T-helper 22 cell (primary cell): Measurements from ENCODE around the gene PLVAP.
A peak's percentile ranks its signal among the peaks of the same experiment; 100 is the strongest.

Experiments
- DNase-seq: peaks from one replicate; pipeline ENCODE4 v3.0.0-alpha.2; 2020; ENCODE audit warnings: low read depth

Gene PLVAP

GRCh38 chr19:17321655-17322489 lies 55.3 kb downstream of the PLVAP start:
- DNase-seq = no peak

GRCh38 chr19:17320435-17320834 lies 56.7 kb downstream of the PLVAP start:
- no peak for DNase-seq

GRCh38 chr19:17319473-17320238 lies 57.5 kb downstream of the PLVAP start:
- DNase-seq = no peak

GRCh38 chr19:17318966-17319365 lies 58.2 kb downstream of the PLVAP start:
- DNase-seq = no peak

- no peak for DNase-seq
Observed at GRCh38 chr19:17314007-17314593, 63.0 kb downstream of the PLVAP start.

- DNase-seq = no peak
Observed at GRCh38 chr19:17312189-17313113, 64.7 kb downstream of the PLVAP start.

GRCh38 chr19:17311455-17312188 lies 65.5 kb downstream of the PLVAP start:
- no peak for DNase-seq

- no peak for DNase-seq
Observed at GRCh38 chr19:17309965-17310461, 67.1 kb downstream of the PLVAP start.

GRCh38 chr19:17309198-17309964 lies 67.8 kb downstream of the PLVAP start, which contains the start of gene DDA1:
Gene DDA1 (plus strand): TSS chr19:17309563. CDS start chr19:17309655, 92 bp downstream.
- DNase-seq = peak; percentile 99

- no peak for DNase-seq
Observed at GRCh38 chr19:17307876-17308377, 69.2 kb downstream of the PLVAP start.

GRCh38 chr19:17306285-17306714 lies 70.8 kb downstream of the PLVAP start:
- no peak for DNase-seq

- DNase-seq = peak; percentile 93
Observed at GRCh38 chr19:17305517-17306284, 71.4 kb downstream of the PLVAP start, which contains the start of gene MRPL34. Gene MRPL34 (plus strand): TSS chr19:17305872. CDS start chr19:17305893, 21 bp downstream.

GRCh38 chr19:17305216-17305516 lies 72.0 kb downstream of the PLVAP start:
- no peak for DNase-seq

- no peak for DNase-seq
Observed at GRCh38 chr19:17304386-17305215, 72.5 kb downstream of the PLVAP start.

GRCh38 chr19:17303940-17304267 lies 73.2 kb downstream of the PLVAP start:
- no peak for DNase-seq

- DNase-seq = peak; percentile 85
Observed at GRCh38 chr19:17303167-17303939, 73.8 kb downstream of the PLVAP start, which contains the start of gene ABHD8. Gene ABHD8 (minus strand): TSS chr19:17303425. CDS start chr19:17301616, 1,809 bp downstream.
